Mammary epithelial cell (primary cell): ENCODE data around the gene ECHDC1.

Experiments used
- EZH2 ChIP-seq: IDR thresholded peaks from 2 replicates; pipeline ENCODE4 v1.6.1; 2012; ENCODE audit warnings: low read length, inconsistent platforms, borderline replicate concordance
- TF ChIP-seq, protein P1 (sequence below), 2 donors: IDR thresholded peaks in 1 of 2; conservative IDR thresholded peaks in 1 of 2; 2 replicates each; pipeline ENCODE4 v1.5.1; 2011 to 2012; ENCODE audit warnings: inconsistent platforms in 2 of 2, low read length in 2 of 2, mild to moderate bottlenecking in 2 of 2, control low read depth in 1 of 2, low read depth in 1 of 2; ENCODE audit not compliant: insufficient read depth in 1 of 2; ENCODE audit errors: extremely low read depth in 1 of 2

DNA sequence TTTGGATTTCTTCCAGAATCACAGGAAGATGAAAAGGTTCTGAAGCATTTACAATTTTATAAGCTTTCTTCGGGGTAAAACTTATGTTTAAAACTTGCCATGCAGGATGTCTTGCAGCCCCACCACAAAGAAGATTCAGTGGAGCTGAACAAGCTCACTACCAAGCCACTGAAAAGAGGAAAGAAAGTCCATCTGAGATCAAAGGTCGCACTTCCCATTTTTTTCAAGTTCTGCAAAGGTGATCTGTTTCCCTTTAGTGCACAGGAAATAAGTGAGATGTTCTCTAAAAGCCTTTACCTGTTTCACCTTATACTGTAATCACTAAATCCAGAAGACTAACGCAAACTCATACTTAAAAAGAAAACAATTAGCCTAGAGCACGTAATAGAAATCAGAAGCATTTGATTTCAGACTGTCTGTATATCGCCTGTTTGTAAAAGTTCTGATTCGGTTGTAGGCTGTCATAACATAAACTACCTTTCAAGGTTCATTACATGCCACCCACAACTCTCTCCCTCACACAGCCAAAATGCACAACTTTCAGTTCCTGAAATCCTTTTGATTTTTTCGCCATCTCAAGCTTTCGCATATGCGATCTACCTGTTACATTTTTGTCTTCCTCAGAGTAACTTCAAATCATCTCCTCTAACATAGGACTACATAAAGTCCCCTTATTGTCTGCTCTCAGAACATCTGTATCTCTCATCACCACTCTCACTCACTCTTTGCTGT is 1.8 kb downstream of the ECHDC1 start:
- TF ChIP-seq, protein P1, sequence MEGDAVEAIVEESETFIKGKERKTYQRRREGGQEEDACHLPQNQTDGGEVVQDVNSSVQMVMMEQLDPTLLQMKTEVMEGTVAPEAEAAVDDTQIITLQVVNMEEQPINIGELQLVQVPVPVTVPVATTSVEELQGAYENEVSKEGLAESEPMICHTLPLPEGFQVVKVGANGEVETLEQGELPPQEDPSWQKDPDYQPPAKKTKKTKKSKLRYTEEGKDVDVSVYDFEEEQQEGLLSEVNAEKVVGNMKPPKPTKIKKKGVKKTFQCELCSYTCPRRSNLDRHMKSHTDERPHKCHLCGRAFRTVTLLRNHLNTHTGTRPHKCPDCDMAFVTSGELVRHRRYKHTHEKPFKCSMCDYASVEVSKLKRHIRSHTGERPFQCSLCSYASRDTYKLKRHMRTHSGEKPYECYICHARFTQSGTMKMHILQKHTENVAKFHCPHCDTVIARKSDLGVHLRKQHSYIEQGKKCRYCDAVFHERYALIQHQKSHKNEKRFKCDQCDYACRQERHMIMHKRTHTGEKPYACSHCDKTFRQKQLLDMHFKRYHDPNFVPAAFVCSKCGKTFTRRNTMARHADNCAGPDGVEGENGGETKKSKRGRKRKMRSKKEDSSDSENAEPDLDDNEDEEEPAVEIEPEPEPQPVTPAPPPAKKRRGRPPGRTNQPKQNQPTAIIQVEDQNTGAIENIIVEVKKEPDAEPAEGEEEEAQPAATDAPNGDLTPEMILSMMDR (conservative IDR thresholded peaks at IDR 0.05 in 1 of 2, IDR thresholded peaks at IDR 0.05 in 1 of 2; ENCODE audit: extremely low read depth in 1 of 2, insufficient read depth in 1 of 2, low read depth in 1 of 2, low read length in 2 of 2): no peak
- no peak for TF ChIP-seq EZH2
